Ammon's horn (tissue), 1 donor: ENCODE results near the gene FANCC.

ENCODE experiments used
- DNase-seq: peaks from one replicate; pipeline ENCODE4 v3.0.0-alpha.2; 2016; ENCODE audit warnings: low spot score

The FANCC gene, protein sequence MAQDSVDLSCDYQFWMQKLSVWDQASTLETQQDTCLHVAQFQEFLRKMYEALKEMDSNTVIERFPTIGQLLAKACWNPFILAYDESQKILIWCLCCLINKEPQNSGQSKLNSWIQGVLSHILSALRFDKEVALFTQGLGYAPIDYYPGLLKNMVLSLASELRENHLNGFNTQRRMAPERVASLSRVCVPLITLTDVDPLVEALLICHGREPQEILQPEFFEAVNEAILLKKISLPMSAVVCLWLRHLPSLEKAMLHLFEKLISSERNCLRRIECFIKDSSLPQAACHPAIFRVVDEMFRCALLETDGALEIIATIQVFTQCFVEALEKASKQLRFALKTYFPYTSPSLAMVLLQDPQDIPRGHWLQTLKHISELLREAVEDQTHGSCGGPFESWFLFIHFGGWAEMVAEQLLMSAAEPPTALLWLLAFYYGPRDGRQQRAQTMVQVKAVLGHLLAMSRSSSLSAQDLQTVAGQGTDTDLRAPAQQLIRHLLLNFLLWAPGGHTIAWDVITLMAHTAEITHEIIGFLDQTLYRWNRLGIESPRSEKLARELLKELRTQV

DNA sequence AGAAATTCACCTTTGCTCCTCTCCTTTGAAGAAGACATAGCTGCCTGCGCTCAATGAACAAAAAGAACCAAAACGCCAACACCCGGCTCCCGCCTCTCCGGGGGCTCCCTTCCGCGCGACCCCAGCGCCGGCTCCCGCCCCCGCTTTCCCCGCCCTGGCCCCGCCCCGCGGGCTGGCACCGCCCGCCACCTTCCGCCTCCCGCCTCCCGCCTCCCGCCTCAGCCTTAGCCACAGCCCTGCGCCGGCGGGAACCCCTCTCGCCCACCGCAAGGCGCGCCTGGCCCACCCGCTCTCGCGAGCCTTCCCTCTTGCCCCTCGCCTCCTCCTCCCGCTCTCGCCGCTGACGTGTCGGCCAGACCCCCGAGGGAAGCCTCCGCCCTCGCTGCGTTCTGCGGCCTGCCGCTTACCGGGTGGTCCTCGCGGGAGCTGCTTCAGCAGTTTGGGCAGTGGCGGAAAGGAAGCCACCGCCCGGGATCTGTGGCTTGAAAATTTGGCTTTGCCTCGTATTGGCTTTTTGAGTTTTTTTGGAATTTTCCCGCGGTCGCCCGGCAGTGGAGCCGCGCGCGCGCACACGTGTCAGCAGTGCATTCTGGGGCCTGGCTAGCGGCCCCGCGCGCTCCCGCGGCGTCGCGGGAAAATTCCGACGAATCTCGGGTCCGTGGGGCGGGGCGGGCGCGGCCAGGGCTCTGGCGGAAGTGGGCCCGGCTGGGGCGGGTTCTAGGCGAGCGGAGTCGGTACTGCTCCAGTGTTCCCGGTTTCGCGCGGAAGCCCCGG, at the start of gene FANCC:
TSS of gene FANCC (minus strand) at position 591 of the 774 bp plus-strand sequence. CDS start 68,418 bp downstream, outside the sequence.
- DNase-seq = peak; percentile 88

DNA sequence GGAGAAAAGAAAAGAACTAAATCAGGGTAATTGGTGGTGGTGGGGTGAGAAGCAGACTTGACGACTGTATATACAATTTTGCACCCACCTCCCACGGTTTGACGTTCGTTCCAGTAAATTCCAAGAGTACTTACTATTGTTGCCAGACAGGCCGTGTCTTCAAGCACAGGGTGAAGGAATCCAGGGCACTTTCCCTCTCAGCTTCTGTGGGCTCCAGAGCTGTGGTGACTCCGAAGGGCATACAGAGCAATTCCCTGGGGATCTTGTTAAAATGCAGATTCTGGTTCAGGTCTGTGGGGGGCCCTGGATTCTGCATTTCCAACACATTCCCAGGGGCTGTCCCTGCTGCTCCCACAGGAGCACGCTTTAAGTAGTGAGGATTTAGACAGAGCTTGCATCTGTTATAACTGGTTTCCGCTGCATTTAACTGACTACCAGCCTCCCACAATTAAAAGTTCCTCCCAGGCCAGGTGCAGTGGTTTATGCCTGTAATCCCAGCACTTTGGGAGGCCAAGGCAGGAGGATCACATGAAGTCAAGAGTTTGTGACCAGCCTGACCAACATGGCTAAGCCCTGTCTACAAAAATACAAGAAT, 49.3 kb upstream of the FANCC start:
- no peak for DNase-seq

DNA sequence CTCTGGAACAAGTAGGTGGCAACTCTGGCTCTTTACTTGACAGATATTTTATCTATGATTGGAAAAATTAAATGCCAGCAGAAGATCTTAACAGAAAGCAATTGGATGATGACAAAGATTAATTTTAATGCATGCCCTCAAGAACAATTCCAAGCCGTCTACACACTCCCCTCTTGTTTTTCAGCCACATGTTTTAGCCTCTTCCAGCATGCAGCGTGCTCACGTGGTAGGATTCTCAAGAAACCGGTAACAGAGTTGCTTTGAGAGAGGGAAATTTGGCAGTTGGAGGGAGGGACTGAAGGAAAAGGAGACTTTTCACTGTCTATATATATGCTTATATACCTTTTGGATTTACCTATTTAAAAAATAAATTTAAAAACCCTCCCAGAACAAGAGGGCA, 48.3 kb upstream of the FANCC start:
- no peak for DNase-seq

DNA sequence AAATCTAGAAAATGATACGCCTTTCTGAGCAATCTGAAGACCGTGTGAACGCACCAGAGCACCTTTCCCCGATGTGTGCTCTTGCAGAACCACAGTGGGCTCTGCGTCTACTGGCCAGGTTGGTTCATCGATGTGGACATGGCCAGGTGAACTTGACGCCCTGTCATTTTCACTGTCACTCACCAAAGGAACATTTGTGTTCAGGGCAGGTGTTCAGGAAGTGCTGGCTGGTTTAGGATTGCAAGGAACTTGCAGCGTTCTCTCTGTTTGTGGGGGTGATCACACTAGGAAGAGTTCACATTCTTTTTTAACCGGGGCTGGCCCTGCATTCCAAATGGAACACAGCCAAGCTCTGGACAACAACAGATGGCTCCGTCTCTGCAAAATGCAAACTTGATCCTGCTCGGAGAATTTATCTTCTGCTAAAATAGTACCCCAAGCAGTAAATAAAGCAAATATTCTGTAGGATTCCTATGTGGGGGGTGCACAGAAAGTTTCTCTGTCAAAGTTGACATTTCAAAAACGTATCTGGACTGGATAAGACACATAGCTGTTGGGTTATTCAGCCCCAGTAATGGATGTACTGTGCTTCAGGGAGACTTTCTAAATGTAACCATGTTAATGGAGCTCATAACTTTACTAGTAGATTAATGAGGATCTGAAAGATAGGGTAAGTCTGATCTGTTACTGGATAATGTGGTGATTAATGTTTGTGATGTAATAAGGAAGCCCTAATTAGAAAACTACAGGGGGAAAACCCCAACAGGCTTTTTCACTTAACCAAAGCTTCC, 45.7 kb upstream of the FANCC start:
- DNase-seq = no peak

DNA sequence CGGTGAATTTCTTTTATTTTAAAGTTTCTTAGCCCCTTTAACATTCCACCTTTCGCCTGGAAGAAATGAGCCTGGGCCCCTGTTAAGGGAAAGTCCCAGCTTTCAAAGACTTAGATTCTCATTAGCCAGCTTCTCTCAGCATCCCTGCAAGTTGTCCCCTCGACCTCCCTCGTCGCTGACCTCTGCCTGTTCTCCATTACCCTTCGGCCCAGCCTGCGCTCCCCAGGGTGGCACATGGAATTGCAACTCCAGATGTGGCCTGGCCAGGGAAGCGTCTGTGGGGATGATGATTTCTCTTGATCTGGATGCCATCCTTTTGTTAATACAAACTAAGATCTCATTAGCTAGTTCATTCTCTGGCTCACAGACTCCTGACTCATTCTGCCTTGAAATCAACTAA, 43.4 kb upstream of the FANCC start:
- no peak for DNase-seq

DNA sequence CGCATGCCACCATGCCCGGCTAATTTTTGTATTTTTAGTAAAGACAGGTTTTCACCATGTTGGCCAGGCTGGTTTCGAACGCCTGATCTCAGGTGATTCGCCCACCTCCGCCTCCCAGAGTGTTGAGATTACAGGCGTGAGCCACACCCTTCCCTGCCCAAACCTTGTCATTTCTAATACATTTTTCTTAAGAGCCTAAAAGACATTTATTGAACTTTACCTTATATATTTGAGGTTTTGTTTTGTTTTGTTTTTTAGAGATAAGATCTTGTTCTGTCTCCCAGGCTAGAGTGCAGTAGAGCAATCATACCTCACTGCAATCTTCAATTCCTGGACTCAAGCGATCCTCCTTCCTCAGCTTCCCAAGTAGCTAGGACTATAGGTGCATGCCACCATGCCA, 39.8 kb upstream of the FANCC start:
- DNase-seq = no peak

DNA sequence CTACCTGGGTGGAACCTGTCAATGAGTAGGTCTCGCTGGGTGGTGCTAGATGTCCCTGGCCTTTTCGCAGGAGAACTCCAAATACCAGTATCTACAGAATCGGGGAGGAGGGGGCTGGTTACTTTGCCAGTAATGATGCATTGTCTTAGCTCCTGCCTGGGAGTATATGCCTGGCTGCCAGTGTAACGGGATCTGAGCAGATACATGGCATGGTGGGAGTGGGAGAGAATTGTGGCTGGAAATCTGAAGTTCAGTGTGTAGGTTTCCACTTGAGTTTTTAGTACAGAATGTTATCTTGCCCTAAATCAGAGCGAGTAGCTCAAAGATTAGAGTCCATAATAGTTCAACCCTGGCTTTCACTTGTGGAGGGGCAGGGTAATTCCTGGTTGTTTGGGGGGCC, 38.0 kb upstream of the FANCC start:
- no peak for DNase-seq

DNA sequence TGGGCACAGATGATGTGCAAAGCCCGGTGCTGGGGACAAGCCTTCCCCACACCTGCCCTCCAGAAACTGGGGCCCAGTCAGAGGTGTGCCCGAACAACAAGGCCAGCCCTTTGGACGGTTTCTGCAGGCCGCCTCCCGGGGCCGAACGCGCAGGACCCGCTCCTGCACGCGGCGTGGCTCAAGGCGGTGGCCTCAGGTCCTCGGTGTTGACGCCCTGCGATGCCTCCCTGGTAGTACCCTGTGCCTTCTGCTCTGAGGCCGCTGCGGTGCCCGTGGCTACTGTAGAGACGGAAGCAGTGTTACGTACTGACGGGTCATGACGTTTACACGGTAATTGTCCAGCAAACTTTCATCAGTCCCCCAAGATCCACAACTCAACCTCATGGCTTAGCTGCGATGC, 33.5 kb upstream of the FANCC start:
- no peak for DNase-seq

DNA sequence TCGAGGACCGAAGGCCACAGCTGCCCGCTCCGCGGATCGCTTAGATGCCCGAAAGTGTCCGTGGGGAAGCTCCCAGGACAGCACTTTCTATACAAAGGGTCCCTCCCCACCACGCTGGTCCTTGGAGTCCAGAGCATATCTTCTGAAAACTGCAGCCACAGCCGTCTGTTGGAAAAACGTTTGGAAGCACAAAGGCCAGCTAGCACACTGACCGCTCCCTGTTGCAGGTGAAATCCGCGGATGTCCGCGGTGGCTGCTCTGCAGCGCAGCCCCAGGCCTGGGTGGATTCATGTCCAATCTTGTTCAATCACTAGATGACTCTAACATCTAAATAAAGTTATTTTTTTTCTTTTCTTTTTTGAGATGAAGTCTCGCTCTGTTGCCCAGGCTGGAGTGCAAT, 32.8 kb upstream of the FANCC start:
- DNase-seq = no peak

DNA sequence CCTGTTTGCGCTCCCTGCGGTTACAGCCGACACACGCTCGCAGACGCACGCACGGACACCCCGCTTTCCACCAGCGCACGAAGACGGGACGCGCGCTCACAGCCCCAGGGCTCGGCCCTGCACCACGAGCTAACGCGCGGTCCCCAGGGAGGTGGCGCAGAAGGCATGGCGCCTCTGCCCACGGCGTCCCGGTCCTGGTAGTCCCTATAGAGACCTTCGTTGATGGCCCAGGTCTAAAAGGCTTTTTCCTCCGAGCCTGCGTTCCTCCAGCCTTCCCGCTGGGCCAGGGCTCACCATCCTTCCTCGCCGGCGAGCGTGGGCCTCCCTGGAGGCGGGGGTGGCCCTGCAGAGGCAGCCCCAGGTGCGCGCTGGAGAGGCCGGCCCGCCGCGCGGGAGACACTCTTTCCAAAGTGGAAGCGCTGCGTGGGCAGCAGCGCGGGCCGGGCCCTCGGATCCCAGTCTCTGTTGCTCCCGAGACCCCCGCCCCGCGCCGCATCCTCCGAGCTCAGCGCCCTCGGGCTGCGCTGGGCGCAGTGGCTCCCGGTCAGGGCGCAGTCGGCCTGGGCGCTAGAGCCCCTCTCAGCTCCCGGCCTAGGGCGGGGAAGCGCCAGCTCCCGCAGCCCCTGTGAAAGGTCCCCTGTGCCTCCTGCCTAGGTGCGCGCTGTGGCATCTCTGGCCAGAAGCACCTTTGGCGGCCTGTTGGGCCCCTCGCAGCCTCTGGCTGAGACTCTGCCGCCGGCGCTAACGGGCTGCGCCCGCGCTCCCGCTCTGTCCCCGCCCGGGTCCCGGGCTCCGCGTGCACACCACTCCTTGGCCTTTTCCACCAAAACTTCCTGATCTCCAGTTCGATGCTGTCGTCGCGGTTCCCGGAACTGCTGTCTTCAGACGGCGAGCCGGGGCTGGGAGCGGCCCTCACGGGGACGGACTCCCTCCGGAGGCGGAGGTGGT, 31.9 kb upstream of the FANCC start:
- DNase-seq = no peak

DNA sequence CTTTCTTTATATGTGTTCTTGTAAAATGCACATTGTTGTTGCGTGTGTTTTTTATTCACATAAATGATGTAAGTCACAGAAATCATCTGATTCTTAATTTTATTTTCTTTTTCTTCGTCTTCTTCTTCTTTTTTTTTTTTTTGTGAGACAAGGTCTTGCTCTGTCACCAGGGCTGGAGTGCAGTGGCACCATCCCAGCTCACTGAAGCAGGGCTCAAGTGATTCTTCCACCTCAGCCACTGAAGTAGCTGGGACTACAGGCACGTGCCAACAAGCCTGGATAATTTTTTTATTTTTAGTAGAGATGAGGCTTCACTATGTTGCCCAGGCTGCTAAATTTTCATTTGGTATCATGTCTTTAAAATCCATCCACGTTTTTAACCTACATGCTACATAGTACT, 28.5 kb upstream of the FANCC start:
- no peak for DNase-seq

DNA sequence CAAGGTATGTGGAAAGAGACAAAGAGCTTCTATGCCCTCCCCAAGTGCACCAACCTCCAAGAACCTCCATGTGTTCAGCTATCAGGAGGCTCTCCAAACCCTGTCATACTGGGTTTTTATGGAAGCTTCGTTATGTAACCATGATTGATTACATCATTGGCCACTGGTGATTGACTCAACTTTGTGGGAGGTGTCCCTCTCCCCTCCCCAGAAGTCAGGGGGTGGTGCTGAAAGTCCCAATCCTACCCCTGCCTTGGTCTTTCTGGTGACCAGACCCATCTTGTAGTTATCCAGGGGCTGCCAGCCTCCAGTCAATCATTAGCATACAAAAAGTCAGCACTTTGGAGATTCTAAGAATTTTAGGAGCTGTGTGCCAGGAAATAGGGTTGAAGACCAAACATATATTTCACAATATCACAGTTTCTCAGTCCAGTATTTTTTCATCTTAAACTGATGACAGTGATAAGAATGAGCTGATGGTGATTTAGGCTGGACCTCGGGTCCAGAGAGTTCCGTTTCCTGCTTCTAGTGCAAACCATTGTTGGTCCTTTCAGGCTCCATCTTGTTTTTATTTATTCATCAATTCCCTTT, 27.3 kb upstream of the FANCC start:
- no peak for DNase-seq

DNA sequence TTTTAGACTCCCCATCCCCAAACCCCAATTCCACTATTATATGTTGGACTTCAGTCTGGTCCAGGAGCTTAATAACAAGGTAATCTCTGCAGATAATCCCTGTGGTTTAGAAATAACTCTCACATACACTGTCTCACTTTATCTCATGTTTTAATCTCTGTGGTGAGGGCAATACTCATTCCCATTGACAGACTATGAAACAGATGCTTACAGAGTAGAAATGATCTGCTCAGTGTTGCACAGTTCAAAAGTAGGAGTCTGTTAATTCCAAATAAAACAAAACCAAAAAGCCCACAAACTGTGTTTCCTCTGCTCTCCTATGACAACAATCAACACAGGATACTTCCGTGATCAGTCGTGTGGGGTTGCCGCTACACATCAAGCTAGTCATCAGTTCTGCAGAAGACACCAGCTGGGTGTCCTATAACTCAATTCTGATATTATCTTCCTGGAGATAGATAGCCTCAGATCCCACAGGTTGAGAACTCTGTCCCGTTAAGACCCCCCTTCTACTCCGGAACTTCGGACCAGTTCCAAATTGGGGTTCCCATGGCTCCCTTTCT, 26.3 kb upstream of the FANCC start:
- no peak for DNase-seq

DNA sequence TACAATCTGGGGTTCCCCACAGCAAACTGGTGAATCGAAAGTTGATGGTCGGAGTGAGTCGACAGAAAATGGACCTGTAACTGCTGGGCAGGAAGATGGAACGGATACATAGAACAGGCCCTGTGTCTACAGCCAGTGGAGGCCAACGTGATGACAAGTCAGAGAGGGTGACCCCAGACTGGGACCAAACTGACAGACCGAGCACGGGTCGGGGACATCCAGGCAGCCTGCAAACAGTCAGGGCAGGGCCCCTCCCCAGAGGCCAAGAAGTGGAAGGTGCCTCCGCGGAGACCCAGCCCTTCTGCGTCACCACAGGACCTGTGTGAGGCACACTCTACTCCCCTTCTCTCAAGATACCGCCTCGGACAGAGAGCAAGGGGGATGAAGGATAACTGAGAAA, 25.1 kb upstream of the FANCC start:
- DNase-seq = no peak

DNA sequence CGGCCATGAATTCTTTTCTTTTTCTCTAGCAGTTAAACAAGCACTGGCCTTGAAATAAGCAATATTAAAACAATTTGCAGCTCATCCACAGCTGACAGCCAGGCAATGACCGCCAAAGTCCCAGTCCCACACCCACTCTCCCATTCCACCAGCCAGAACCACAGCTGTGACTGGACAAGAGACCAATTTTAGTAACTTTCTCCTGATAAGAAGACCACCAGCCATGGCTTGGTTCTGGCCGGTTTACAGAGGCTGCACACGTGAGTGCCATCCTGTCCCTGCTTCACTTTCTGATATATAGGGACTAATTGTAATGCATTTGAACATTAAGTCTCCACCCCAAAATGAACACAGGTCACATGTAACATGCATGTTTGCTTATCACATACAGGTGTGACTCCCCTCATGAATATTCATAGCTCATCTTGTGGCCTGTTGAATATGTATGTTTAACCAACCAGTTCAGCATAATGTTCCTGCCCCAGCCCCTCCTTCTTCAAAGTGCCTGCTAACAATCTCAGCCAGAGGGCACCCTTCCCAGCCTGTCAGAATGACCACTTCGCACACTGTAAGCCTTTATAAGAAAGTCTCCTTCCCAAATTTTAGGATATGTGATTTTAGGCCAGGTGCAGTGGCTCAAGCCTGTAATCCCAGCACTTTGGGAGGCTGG, 23.9 kb upstream of the FANCC start:
- DNase-seq = peak; percentile 24

DNA sequence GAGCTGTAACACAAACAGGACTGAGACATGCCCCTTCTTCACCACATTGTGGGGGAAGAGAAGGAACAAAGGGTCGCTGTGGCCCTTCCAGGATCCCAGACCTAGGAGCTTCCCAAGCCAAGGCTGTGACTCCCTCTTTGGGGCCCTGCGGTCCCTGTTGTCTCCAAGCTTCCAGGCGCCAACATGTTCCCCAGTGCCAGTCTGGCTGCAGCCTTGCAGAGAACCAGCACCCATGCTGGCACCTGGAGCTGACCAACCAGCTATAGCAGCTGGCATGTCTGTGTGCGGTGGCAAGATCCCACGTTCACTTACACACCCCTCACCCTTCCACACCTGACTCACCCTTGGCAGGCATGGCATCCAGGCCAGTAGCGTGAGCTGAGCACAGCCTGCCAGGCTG, 20.7 kb upstream of the FANCC start:
- no peak for DNase-seq

DNA sequence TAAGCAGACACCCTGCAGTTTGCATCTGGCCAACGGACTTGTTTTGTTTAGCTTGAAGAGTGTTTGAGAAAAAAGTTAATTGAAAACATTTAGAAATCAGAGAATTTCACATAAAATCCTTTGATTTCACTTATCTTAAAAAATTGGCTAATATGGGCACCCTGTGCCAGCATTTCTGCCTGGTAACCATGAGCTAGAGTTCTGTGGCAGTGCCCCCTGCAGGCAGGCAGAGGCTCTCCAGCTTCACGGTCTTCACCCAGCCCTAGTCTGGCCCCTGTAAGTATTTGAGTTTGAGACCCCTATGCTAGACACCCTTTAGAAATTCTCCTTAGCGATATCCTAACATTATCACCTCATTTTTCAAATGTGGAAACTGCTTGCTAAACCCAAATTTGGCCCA, 18.8 kb upstream of the FANCC start:
- DNase-seq = peak; percentile 17

DNA sequence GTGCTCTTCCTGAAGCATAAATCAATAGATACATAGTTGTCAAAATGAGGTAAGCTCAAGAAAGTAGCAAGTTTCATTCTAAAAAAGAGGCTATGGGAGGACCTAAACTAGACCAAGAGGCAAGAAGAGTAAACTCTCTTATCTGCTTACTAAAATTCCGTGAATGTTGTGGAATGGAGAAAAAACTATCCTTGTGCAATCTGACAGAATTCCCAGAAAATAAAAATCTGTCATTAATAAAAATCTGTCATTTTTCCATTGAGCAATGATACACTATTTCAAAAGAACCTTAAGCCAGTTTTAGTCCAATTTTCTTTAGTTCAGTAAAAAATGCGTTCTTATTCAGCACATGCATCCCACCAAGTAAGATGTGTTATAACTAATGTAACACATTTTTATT, 15.9 kb upstream of the FANCC start:
- no peak for DNase-seq

DNA sequence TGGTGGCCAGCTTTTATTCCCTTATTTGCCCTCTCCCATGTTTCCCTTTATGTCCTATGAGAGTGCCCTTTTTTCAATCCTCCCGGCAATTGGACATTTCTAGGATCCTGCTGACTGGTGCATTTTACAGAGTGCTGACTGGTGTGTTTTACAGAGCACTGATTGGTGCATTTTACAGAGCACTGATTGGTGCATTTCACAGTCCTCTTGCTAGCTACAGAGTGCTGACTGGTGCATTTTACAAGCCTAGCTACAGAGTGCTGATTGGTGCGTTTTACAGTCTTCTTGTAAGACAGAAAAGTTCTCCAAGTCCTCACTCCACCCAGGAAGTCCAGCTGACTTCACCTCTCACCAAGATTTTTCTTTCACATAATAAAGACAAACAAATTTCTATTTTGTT, 15.4 kb upstream of the FANCC start:
- no peak for DNase-seq
